GM11168 (cell line): Measurements from ENCODE around the gene KLHL7.
"Not testable (repeated sequence)": the region's sequence is repeated elsewhere in the genome, so short reads cannot be mapped to it uniquely, and the experiment has no call there.

Experiments used
- in situ Hi-C: fragments of 300-500 bp; cut with MboI; formaldehyde crosslinking; loops from one replicate; pipeline ENCODE4 v1.12.0; 2022; ENCODE audit warnings: low sequenced_read_pairs; ENCODE audit not compliant: unreplicated experiment

Gene KLHL7

DNA sequence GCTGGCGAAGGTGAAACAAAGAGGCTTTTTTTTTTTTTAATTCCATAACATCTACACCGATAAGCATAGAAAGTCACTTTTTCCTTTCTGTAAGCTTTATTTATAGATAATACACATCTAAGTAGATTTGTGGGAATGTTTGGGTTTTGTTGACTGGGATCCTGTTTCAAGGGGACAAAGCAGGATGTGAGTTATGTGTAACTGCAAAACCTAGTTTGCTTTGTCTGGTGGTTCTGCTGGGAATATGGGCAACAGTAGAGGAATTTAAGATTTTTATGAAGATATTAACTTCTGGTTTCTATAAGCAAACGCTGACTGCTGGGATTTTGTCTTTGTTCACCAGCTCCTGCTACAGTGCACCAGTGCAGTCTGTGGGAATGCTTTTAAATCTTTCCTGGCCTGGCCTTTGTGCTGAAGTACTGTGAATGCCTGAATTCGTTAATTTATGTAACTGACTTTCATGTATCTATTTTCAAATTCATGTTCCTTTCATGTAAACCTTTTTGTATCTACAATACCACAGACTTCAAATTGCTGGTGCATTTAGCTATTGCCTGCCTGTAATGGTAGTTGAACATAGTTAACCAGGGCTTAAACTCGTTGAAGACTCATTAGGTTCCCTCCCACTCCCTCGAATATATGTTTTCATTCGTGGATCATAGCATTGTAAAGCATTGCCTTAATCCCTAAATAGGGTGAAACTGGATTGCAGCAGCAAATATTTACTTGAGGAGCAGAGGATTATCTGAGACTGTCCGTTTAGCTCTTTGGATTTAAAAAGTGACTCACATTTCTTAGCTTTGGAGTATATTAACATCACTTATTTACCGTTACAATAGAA is 1.5 kb downstream of the KLHL7 start:
- in situ Hi-C loops = no loop called here

DNA sequence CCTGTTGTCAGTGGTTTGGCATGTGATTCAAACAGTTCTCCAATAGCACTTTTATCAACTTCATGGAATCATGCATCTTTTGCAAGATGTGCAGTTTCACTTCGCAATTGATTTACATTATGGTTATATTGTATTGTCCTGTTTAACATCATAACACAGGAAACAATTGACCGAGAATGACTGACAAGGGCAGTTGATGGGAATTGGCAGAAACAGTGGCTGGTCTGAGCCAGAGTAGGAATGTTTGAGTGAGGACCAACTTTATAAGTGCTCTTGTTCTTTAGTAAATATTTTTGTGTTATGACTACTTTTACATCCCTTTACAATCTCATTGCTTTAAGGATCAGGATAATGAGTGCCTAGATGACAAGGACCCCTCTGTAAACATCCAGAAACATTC is 2.2 kb downstream of the KLHL7 start:
- in situ Hi-C loops = no loop called here

DNA sequence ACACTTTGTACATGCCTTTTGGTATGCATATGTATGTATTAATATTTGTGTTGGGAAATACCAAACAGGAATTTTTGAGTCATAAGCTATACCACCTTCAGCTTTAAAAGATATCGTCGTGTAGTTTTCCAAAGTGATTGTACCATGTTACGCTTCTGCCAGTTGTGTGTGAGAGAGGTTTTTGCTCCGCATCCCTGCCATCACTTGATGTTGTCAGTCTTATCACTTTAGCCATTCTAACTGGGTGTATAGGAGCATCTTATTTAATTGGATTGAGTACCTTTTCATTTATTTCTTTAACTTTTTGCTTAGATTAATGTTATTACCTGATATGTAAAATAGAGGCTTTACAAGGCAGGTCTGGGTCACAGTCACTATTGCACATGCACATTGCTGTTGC is 3.4 kb downstream of the KLHL7 start:
- in situ Hi-C loops = no loop called here

DNA sequence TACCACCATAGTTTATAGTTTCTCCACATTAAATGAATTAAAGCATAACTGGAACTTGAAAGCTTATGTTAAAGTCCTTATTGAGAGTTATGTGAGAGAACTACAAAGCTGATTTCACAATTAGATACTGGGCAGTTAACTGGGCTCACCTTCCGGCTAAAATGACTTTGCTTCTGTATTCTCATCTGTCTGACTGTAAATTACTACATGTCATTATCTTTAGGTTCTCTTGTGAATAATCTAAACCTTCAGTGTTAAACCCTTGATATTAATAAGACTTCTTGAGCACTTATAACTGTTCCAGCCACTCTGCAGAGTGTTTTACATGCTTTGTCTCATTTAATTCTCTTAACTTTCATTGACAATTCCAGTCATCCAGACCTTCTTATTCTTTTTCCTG is 3.9 kb downstream of the KLHL7 start:
- in situ Hi-C loops = no loop called here

DNA sequence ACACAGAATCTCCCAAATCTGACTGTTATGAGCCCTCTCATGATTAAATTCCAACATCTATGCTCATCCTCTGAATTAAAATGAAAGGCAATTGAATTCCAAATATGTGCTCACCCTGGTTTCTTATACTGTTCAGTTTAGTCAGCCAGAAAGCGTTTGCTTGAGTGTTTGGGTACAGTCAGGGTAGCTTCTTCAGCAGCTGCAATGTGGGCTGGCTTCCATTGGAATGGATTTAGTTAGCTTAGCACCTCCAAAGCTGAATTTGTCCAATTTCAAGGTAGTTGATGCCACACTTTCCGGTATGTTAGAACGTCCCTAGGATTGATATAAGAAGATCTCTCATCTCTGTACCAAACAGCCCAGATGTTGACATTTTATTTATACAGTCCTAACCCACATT is 9.3 kb downstream of the KLHL7 start:
- in situ Hi-C loops = no loop called here

DNA sequence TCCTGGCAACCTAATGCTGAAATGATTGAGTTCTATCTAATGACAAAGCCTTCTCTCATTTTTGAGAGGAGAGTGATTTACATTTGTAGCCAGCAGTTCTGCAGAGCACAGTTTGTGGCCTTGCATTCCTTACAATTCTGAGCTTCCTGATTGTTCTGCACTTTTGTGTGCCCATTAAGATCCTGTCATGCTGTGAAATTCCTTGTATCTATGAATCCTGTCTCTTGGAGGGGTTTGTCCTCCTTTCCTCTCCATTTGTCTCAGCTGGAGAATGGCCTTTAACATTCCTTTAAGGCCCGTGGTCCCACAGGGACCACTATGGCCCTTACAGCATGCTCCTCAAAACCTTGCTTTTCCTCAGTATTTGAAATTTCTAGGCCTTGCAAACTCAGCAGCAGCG is 10.4 kb downstream of the KLHL7 start:
- in situ Hi-C loops = no loop called here

DNA sequence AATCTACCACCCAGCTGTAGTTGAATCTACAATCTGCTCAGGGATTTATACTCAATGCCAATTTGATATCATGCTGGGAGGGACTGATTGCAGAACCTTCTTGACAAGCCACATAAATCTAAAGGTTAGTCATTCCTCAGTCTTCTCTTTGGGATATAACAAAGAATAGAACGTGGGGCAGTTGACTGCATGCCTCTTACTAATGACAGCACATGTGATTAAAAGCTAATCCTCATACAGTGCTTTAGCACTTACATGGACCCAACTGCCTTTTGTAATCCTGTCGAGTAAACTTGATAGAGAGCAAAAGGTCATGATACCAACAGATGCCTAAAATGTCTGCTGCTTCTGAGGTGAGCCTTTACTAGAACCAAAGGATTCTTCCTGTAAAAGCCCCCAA is 12.3 kb downstream of the KLHL7 start:
- in situ Hi-C loops = no loop called here

DNA sequence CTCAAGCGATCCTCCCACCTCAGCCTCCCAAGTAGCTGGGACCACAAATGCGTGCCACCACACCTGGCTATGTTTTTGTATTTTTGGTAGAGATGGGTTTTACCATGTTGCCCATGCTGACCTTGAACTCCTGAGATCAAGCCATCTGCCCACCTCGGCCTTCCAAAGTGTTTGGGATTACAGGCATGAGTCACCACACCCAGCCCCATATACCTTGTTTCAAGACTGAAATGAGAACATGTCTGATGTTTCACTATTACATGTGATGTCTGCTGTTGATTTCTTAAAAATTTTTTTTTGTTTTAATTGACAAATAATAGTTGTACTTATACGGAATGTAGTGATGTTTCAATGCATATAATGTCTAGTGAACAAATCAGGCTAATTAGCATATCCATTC is 14.5 kb downstream of the KLHL7 start:
- in situ Hi-C loops = no loop called here

DNA sequence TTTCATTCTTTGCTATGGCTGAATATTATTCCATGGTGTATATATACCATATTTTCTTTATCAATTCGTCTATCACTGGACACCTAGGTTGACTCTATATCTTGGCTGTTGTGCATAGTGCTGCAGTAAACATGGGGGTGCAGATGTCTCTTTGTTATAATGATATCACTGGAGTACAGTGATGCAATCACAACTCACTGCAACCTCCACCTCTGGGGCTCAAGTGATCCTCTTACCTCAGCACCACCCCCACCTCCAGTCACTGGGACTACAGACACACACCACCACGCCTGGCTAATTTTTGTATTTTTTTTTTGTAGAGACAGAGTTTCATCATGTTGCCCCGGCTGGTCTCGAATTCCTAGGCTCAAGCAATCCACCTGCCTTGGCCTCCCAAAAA is 15.6 kb downstream of the KLHL7 start:
- in situ Hi-C loops = no loop called here

DNA sequence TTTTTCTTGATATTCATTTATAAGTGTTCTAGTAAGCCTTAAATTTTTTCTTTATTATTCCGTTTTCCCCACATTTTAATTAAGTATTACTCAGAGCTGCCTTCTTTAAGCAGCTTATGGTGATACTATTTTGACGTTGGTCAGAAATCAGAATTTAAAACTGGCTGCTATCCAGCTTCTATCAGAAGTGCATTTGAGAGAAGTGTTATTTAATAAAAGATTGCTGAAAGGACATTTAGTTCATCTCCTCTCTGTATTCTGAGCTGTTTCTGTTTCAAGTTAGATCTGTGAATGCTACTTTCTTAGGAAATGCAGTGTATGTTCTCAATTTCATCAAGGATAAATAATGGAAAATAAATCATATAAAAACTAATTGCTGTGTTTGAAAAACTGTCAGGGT is 17.4 kb downstream of the KLHL7 start:
- in situ Hi-C loops = no loop called here

DNA sequence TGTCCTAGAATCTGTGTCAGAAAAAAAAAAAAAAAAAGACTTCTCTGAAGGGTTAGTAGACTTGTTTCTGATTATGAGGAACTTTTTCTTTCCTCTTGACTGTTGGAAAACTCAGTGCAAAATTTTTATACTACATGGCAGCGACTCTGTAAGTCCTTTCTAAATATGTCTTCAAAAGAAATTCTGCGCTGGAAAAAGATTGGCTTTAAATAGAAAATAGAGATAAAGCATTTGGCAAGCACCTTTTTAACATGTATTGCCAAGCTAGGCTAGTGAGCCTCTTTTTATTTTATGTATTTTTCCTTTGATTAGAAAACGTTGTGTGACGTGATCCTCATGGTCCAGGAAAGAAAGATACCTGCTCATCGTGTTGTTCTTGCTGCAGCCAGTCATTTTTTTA is 17.9 kb downstream of the KLHL7 start:
- in situ Hi-C loops = no loop called here

DNA sequence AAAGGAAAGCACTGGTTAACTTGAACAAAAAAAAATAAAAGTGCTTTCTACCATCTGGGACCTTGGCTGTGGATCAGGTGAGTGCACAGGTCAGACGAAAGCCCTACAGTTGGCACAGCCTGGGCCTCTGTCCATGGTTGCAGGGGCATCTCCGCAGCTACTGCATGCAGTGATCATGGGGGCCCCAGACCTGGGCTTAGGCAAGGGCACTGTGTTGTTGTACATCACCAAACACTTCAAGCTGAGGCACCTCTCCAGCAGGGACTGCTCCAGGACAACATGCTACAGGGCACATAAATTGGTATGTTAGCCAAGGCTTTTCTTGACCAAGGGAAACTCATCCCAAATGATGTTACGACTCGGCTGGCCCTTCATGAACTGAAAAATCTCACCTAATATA is 23.5 kb downstream of the KLHL7 start:
- in situ Hi-C loops = no loop called here

DNA sequence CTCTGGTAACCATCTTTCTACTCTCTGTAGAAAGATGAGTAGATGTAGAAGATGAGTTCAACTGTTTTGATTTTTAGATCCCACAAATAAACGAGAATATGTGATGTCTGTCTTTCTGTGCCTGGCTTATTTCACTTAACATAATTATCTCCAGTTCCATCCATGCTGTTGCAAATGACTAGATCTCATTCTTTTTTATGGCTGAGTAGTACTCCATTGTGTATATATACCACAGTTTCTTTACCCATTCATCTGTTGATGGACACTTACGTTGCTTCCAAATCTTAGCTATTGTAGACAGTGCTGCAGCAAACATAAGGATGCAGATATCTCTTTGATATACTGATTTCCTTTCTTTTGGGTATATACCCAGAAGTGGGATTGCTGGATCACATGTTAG is 26.2 kb downstream of the KLHL7 start:
- in situ Hi-C loops = not testable (repeated sequence)

DNA sequence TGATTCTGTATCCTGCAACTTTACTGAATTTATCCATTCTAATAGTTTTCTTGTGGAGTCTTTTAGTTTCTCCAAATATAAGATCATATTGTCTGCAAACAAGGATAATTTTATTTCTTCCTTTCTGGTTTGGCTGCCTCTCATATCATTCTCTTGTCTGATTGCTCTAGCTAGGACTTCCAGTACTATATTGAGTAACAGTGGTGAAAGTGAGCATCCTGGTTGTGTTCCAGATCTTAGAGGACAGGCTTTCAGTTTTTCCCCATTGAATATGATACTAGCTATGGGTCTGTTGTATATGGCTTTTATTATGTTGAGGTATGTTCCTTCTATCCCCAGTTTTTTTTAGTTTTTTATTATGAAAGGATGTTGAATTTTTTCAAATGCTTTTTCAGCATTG is 28.2 kb downstream of the KLHL7 start:
- in situ Hi-C loops = no loop called here

DNA sequence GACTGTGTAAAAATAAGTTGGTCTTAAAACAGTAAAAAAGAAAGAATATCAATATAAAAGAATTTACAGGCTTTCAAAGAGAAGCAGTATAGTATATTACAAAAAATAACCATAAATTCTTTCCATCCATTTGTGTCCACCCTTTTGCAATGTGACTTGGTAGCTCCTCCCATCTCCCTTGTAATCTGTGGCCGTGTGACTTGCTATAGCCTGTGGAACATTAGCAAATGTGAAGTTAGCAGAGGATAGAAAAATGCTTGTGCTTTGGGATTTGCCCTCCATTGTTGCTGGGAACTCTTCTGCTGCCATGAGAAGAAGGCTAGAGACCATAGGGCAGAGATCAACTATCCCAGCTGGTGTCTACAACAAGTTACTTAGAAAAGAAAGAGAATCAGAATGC is 30.2 kb downstream of the KLHL7 start:
- in situ Hi-C loops = no loop called here

DNA sequence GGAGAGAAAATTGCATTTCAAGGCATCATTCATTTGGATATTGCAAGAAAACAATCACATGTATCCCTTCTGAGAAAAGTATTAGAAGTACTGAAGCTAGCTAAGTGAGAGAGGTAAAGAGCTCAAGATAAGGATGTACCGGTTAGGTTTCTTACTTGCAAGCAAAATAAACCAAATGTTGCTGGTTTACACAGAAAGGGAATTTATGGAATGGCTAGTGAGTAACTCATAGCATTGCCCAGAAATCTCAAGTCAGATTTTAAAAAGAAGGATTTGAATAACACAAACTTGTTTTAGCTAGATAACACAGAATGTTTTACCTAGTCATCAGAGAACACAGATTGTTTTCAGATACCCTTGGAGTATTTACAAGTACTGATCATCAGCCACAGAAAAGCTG is 30.6 kb downstream of the KLHL7 start:
- in situ Hi-C loops = no loop called here

DNA sequence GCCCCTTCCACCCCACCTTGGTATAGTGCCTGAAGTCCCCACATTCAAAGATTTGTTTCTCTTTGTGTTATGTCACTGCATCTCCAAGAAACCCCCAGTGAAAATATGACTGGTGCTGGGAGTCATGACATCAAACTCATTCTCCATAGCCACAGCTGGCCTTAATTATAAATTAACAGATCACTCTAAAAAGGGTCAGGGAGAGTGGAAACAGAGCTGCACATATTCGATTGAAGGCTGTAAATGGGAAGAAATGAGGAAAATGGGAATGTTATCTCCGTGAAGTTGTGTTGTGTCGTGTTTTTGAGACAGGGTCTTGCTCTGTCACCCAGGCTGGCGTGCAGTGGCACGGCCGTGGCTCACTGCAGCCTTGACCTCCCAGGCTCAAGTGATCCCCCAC is 52.1 kb downstream of the KLHL7 start:
- in situ Hi-C loops = no loop called here

DNA sequence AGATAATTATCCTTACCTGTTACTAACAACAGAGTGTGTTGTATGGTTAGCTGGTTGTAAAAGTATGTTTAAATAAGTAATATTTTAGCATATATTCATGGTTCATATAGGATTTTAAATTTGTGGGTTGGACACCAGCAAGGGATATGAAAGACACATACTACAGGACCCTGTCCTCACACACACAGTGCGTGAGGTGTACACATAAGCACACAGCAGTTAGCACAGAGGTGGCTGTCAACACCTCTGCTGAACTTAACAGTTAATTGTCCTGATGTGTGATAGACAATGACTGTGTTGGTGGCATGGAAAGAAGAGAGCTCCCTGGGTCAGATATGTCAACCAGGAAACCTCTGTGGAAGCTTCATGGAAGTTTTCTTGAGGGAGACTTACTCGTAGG is 53.0 kb downstream of the KLHL7 start:
- in situ Hi-C loops = no loop called here

DNA sequence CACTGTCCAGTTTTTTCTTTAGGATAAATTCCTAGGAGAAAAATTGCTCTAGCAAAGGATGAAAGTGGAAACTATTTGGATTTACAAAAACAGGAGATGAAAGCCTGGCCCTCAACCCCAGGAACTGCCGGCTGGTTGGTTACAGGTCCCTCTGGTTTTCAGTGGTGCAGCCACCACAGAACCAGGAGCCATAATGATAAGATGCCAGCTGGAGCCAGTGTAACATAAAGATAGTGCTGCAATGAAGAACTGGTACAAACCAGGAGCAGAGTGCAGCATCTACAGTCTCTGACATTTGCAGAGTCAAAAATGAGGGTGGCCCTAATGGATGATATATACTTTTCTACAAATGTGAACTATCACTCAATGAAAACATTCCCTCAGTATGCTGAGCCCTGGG is 55.9 kb downstream of the KLHL7 start:
- in situ Hi-C loops = no loop called here

DNA sequence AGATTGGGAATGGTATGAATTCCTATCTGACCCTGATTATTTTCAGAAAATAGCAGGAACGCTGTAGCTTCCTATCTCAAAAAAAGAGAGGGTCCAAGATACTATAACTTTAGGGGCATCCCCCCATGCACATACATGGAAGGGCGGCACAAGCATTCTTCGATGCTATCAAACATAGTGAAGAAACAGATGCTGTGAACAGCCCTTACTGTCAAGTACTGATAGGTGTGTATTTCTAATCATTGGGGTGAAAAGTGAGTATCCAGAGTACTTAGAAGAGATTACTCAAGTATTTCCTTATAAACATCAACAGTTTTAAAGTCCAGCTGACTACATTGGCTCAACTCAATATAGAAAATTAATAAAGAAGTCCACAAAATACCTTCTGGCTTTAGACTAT is 59.3 kb downstream of the KLHL7 start:
- in situ Hi-C loops = no loop called here

DNA sequence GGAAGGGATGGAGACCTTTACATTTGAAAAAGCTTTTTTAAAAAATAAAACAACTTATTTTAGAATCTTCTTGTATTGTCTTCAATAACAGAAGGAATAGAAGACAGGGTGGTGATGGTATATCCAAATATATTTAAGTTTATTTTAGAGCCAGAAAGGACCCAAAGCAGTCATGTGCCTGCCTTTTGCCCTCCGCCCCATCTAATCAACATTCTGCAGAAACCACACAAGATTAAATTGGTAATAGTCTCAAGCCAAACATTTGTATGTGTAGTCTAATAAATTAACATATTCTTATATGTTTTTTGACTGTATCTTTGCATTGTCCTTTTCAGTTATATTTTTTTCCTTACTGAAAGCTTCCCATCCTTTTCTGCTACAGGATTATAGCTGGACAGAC is 59.7 kb downstream of the KLHL7 start:
- in situ Hi-C loops = no loop called here

DNA sequence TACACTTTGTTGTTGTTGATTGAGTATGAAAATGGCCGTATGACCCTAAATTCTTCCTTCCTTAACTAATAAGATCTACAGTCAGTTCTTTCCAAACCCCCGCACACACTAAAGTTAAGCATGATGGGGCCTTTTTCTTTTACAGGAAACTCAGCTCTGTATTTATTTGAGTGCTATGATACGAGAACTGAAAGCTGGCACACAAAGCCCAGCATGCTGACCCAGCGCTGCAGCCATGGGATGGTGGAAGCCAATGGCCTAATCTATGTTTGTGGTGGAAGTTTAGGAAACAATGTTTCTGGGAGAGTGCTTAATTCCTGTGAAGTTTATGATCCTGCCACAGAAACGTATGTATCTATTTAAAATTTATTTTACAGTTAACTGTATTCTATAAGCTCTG is 62.1 kb downstream of the KLHL7 start:
- in situ Hi-C loops = no loop called here
